NOMO-1 (cell line): ENCODE data around the gene OR51B4.
A peak's percentile ranks its signal among the peaks of the same experiment; 100 is the strongest.
"Not testable (repeated sequence)": the region's sequence is repeated elsewhere in the genome, so short reads cannot be mapped to it uniquely, and the experiment has no call there.

ENCODE experiments used
- DNase-seq, 2 experiments: peaks; one replicate each; lab custom pipeline; 2025; ENCODE audit not compliant: unreplicated experiment in 2 of 2; lab: John Stamatoyannopoulos, UW

OR51B4 gene

GRCh38 chr11:5294342-5294995, 7.3 kb downstream of the OR51B4 start:
- not testable (repeated sequence) for DNase-seq

- no peak for DNase-seq
These were observed 8.7 kb downstream of the OR51B4 start for GRCh38 chr11:5293028-5293427.

GRCh38 chr11:5291207-5291838, 10.4 kb downstream of the OR51B4 start:
- DNase-seq: peak in 1 of 2 experiments; percentile 12

- DNase-seq: no peak
These were observed 11.6 kb downstream of the OR51B4 start for GRCh38 chr11:5290106-5290505.

GRCh38 chr11:5289696-5290095, 12.1 kb downstream of the OR51B4 start:
- no peak for DNase-seq

- DNase-seq: no peak
These were observed 12.7 kb downstream of the OR51B4 start for GRCh38 chr11:5288906-5289550.

- no peak for DNase-seq
These were observed 13.4 kb downstream of the OR51B4 start for GRCh38 chr11:5288108-5288905.

- DNase-seq: no peak
These were observed 14.8 kb downstream of the OR51B4 start for GRCh38 chr11:5286901-5287300.

- no peak for DNase-seq
These were observed 15.4 kb downstream of the OR51B4 start for GRCh38 chr11:5286351-5286750.

- DNase-seq: peak in 1 of 2 experiments; percentile 24
These were observed 15.9 kb downstream of the OR51B4 start for GRCh38 chr11:5285703-5286340.

GRCh38 chr11:5284637-5285036, 17.1 kb downstream of the OR51B4 start:
- no peak for DNase-seq

GRCh38 chr11:5283882-5284281, 17.9 kb downstream of the OR51B4 start:
- no peak for DNase-seq

GRCh38 chr11:5283086-5283485, 18.7 kb downstream of the OR51B4 start:
- DNase-seq: no peak

GRCh38 chr11:5282628-5283027, 19.1 kb downstream of the OR51B4 start:
- DNase-seq: no peak

- DNase-seq: no peak
These were observed 20.1 kb downstream of the OR51B4 start for GRCh38 chr11:5281596-5281995.

GRCh38 chr11:5280582-5281102, 21.1 kb downstream of the OR51B4 start:
- DNase-seq: peak; percentile 38 to 68

GRCh38 chr11:5279471-5280090, 22.2 kb downstream of the OR51B4 start:
- no peak for DNase-seq

- no peak for DNase-seq
These were observed 23.9 kb downstream of the OR51B4 start for GRCh38 chr11:5277807-5278382.

- no peak for DNase-seq
These were observed 25.0 kb downstream of the OR51B4 start for GRCh38 chr11:5276697-5277096.
